ENCODE data around the gene CTSH. TPM values are rescaled to one million over a fixed set of nuclear protein-coding genes. Genes with fewer than 3 reads are reported as not detected.
"Not testable (repeated sequence)": the region's sequence is repeated elsewhere in the genome, so short reads cannot be mapped to it uniquely, and the experiment has no call there.

Gene CTSH
- total and polyA plus RNA-seq, 5 donors from 2014 or later: 9.6 to 51.5 (median 35.5) TPM

- no peaks in the 10 kb centered on the region for H3K36me3 ChIP-seq (ENCODE audit: control insufficient read depth, insufficient read depth, low read length)
- H3K4me3 ChIP-seq (ENCODE audit: low read depth, low read length): no peak overlapping the region
- H3K27me3 ChIP-seq (ENCODE audit: control insufficient read depth, insufficient read depth, low read length): peaks cover 2% of the 10 kb centered on the region
- Mint-ChIP-seq H3K9me3 (peaks cover 0 to 1% (median 0%) of the 10 kb centered on the region in 7 donors), H3K27me3 (peaks cover 19% of the 10 kb centered on the region), H3K27ac (peak overlapping the region in 1 of 3 donors; percentile 63), H3K4me1 (peaks cover under 1 to 8% (median 4%) of the 10 kb centered on the region in 4 donors), H3K4me3 (no peak overlapping the region), H3K36me3 (no peaks in the 10 kb centered on the region)
- H3K27ac ChIP-seq (ENCODE audit: insufficient read depth, low read length, poor library complexity, severe bottlenecking): no peak overlapping the region
- no peak for ATAC-seq (ENCODE audit: low read depth in 2 of 2)
- DNase-seq: no peak
- H3K9me3 ChIP-seq (ENCODE audit: control insufficient read depth in 2 of 2, low read length in 2 of 2): no peaks in the 10 kb centered on the region
- H3K4me1 ChIP-seq (ENCODE audit: control insufficient read depth, insufficient read depth, low read length, poor library complexity, severe bottlenecking): peaks cover 8% of the 10 kb centered on the region
Observed at GRCh38 chr15:78933187-78933822, 11.5 kb downstream of the CTSH start.

GRCh38 chr15:78932258-78932808 lies 12.5 kb downstream of the CTSH start:
- no peak overlapping the region for H3K27ac ChIP-seq (ENCODE audit: insufficient read depth, low read length, poor library complexity, severe bottlenecking)
- DNase-seq (no peak), ATAC-seq (ENCODE audit: low read depth in 2 of 2) (no peak)
- no peak overlapping the region for H3K4me3 ChIP-seq (ENCODE audit: low read depth, low read length)
- no peak overlapping the region for H3K27ac Mint-ChIP-seq
- no peak overlapping the region for H3K4me3 Mint-ChIP-seq
- H3K9me3 Mint-ChIP-seq: peaks cover 0 to 1% (median 0%) of the 10 kb centered on the region in 7 donors
- H3K27me3 Mint-ChIP-seq: peaks cover 13% of the 10 kb centered on the region
- H3K9me3 ChIP-seq (ENCODE audit: control insufficient read depth in 2 of 2, low read length in 2 of 2): no peaks in the 10 kb centered on the region
- H3K4me1 Mint-ChIP-seq: peaks cover 0 to 6% (median 3%) of the 10 kb centered on the region in 4 donors
- peaks cover 4% of the 10 kb centered on the region for H3K4me1 ChIP-seq (ENCODE audit: control insufficient read depth, insufficient read depth, low read length, poor library complexity, severe bottlenecking)
- no peaks in the 10 kb centered on the region for H3K36me3 ChIP-seq (ENCODE audit: control insufficient read depth, insufficient read depth, low read length)
- H3K36me3 Mint-ChIP-seq: no peaks in the 10 kb centered on the region
- H3K27me3 ChIP-seq (ENCODE audit: control insufficient read depth, insufficient read depth, low read length): no peaks in the 10 kb centered on the region

- Histone ChIP-seq H3K36me3 (ENCODE audit: control insufficient read depth, insufficient read depth, low read length) (no peaks in the 10 kb centered on the region), H3K9me3 (ENCODE audit: control insufficient read depth in 2 of 2, low read length in 2 of 2) (no peaks in the 10 kb centered on the region), H3K27me3 (ENCODE audit: control insufficient read depth, insufficient read depth, low read length) (no peaks in the 10 kb centered on the region), H3K4me1 (ENCODE audit: control insufficient read depth, insufficient read depth, low read length, poor library complexity, severe bottlenecking) (no peaks in the 10 kb centered on the region), H3K27ac (ENCODE audit: insufficient read depth, low read length, poor library complexity, severe bottlenecking) (no peak overlapping the region), H3K4me3 (ENCODE audit: low read depth, low read length) (no peak overlapping the region)
- Mint-ChIP-seq H3K27me3 (peaks cover 13% of the 10 kb centered on the region), H3K4me1 (no peaks in the 10 kb centered on the region), H3K27ac (no peak overlapping the region), H3K9me3 (peaks cover 0 to 1% (median 0%) of the 10 kb centered on the region in 7 donors), H3K36me3 (peaks cover 6% of the 10 kb centered on the region), H3K4me3 (no peak overlapping the region)
- no peak for DNase-seq
- no peak for ATAC-seq (ENCODE audit: low read depth in 2 of 2)
Observed at GRCh38 chr15:78931439-78932257, 13.2 kb downstream of the CTSH start.

GRCh38 chr15:78930577-78931388 lies 14.1 kb downstream of the CTSH start:
- ATAC-seq (ENCODE audit: low read depth in 2 of 2) (peak in 1 of 2 donors; percentile 8), DNase-seq (no peak)
- Histone ChIP-seq H3K36me3 (ENCODE audit: control insufficient read depth, insufficient read depth, low read length) (peaks cover 5% of the 10 kb centered on the region), H3K27me3 (ENCODE audit: control insufficient read depth, insufficient read depth, low read length) (no peaks in the 10 kb centered on the region), H3K4me1 (ENCODE audit: control insufficient read depth, insufficient read depth, low read length, poor library complexity, severe bottlenecking) (no peaks in the 10 kb centered on the region), H3K27ac (ENCODE audit: insufficient read depth, low read length, poor library complexity, severe bottlenecking) (no peak overlapping the region), H3K9me3 (ENCODE audit: control insufficient read depth in 2 of 2, low read length in 2 of 2) (no peaks in the 10 kb centered on the region), H3K4me3 (ENCODE audit: low read depth, low read length) (no peak overlapping the region)
- no peaks in the 10 kb centered on the region for H3K4me1 Mint-ChIP-seq
- H3K4me3 Mint-ChIP-seq: no peak overlapping the region
- peaks cover 9% of the 10 kb centered on the region for H3K27me3 Mint-ChIP-seq
- H3K27ac Mint-ChIP-seq: no peak overlapping the region
- H3K36me3 Mint-ChIP-seq: peaks cover 7% of the 10 kb centered on the region
- H3K9me3 Mint-ChIP-seq: peaks cover 0 to 1% (median 0%) of the 10 kb centered on the region in 7 donors

GRCh38 chr15:78929536-78930264 lies 15.1 kb downstream of the CTSH start:
- no peak for ATAC-seq (ENCODE audit: low read depth in 2 of 2)
- H3K27me3 ChIP-seq (ENCODE audit: control insufficient read depth, insufficient read depth, low read length): no peaks in the 10 kb centered on the region
- Mint-ChIP-seq H3K9me3 (peaks cover 0 to 1% (median 0%) of the 10 kb centered on the region in 7 donors), H3K27ac (no peak overlapping the region), H3K4me3 (no peak overlapping the region), H3K36me3 (peaks cover 12% of the 10 kb centered on the region), H3K4me1 (no peaks in the 10 kb centered on the region), H3K27me3 (peaks cover 9% of the 10 kb centered on the region)
- H3K27ac ChIP-seq (ENCODE audit: insufficient read depth, low read length, poor library complexity, severe bottlenecking): no peak overlapping the region
- no peak for DNase-seq
- H3K9me3 ChIP-seq (ENCODE audit: control insufficient read depth in 2 of 2, low read length in 2 of 2): no peaks in the 10 kb centered on the region
- H3K36me3 ChIP-seq (ENCODE audit: control insufficient read depth, insufficient read depth, low read length): peaks cover 15% of the 10 kb centered on the region
- no peaks in the 10 kb centered on the region for H3K4me1 ChIP-seq (ENCODE audit: control insufficient read depth, insufficient read depth, low read length, poor library complexity, severe bottlenecking)
- H3K4me3 ChIP-seq (ENCODE audit: low read depth, low read length): no peak overlapping the region

GRCh38 chr15:78928616-78929093 lies 16.2 kb downstream of the CTSH start:
- H3K27ac ChIP-seq (ENCODE audit: insufficient read depth, low read length, poor library complexity, severe bottlenecking): no peak overlapping the region
- DNase-seq: no peak
- no peaks in the 10 kb centered on the region for H3K9me3 ChIP-seq (ENCODE audit: control insufficient read depth in 2 of 2, low read length in 2 of 2)
- H3K27ac Mint-ChIP-seq: no peak overlapping the region
- H3K4me1 ChIP-seq (ENCODE audit: control insufficient read depth, insufficient read depth, low read length, poor library complexity, severe bottlenecking): no peaks in the 10 kb centered on the region
- no peak overlapping the region for H3K4me3 ChIP-seq (ENCODE audit: low read depth, low read length)
- H3K36me3 ChIP-seq (ENCODE audit: control insufficient read depth, insufficient read depth, low read length): peaks cover 15% of the 10 kb centered on the region
- H3K9me3 Mint-ChIP-seq: peaks cover 0 to 1% (median 0%) of the 10 kb centered on the region in 7 donors
- H3K27me3 Mint-ChIP-seq: peaks cover 5% of the 10 kb centered on the region
- no peak for ATAC-seq (ENCODE audit: low read depth in 2 of 2)
- H3K36me3 Mint-ChIP-seq: peaks cover 17% of the 10 kb centered on the region
- H3K27me3 ChIP-seq (ENCODE audit: control insufficient read depth, insufficient read depth, low read length): no peaks in the 10 kb centered on the region
- H3K4me1 Mint-ChIP-seq: no peaks in the 10 kb centered on the region
- peak overlapping the region in 1 of 4 donors; percentile 46 for H3K4me3 Mint-ChIP-seq

- not testable (repeated sequence) for H3K9me3 Mint-ChIP-seq; DNase-seq; H3K27ac ChIP-seq (ENCODE audit: insufficient read depth, low read length, poor library complexity, severe bottlenecking); H3K9me3 ChIP-seq (ENCODE audit: control insufficient read depth in 2 of 2, low read length in 2 of 2); H3K4me1 ChIP-seq (ENCODE audit: control insufficient read depth, insufficient read depth, low read length, poor library complexity, severe bottlenecking); H3K27me3 ChIP-seq (ENCODE audit: control insufficient read depth, insufficient read depth, low read length); H3K4me3 ChIP-seq (ENCODE audit: low read depth, low read length); H3K27me3 Mint-ChIP-seq; H3K4me3 Mint-ChIP-seq; ATAC-seq (ENCODE audit: low read depth in 2 of 2); H3K4me1 Mint-ChIP-seq
- peaks cover 17% of the 10 kb centered on the region for H3K36me3 Mint-ChIP-seq
- peak overlapping the region in 1 of 3 donors; percentile 26 for H3K27ac Mint-ChIP-seq
- peaks cover 15% of the 10 kb centered on the region for H3K36me3 ChIP-seq (ENCODE audit: control insufficient read depth, insufficient read depth, low read length)
Observed at GRCh38 chr15:78928176-78928575, 16.7 kb downstream of the CTSH start.

Data from CD4-positive, CD25-positive, alpha-beta regulatory T cell (primary cell).